Osteoblast (primary cell): ENCODE results near the gene SMARCC1. TPM values are rescaled to one million over a fixed set of nuclear protein-coding genes. Genes with fewer than 3 reads are reported as not detected.

ENCODE experiments used
- DNase-seq: peaks from one replicate; pipeline ENCODE4 v3.0.0; 2011; ENCODE audit warnings: low spot score, mixed read lengths; ENCODE audit not compliant: insufficient read length; ENCODE audit errors: missing footprints
- H2AFZ ChIP-seq: 2 replicates; pipeline ENCODE4 v1.6.0; 2011; ENCODE audit warnings: mild to moderate bottlenecking, low read length
- H3K27ac ChIP-seq: 2 replicates; pipeline ENCODE4 v1.5.1; 2011; ENCODE audit warnings: mild to moderate bottlenecking, low read depth, low read length, moderate library complexity
- H3K27me3 ChIP-seq: 2 replicates; pipeline ENCODE4 v1.6.0; 2012; ENCODE audit warnings: mild to moderate bottlenecking, control low read depth, inconsistent platforms, low read length, moderate library complexity; ENCODE audit not compliant: insufficient read depth
- H3K36me3 ChIP-seq: 2 replicates; pipeline ENCODE4 v1.5.1; 2011; ENCODE audit warnings: mild to moderate bottlenecking, low read length, control low read depth, moderate library complexity; ENCODE audit not compliant: insufficient read depth
- H3K4me1 ChIP-seq: 2 replicates; pipeline ENCODE4 v1.5.1; 2011; ENCODE audit warnings: mild to moderate bottlenecking, low read length, control low read depth, moderate library complexity; ENCODE audit not compliant: insufficient read depth
- H3K4me2 ChIP-seq: 2 replicates; pipeline ENCODE4 v1.6.0; 2011; ENCODE audit warnings: mild to moderate bottlenecking, low read length; ENCODE audit not compliant: insufficient read depth
- H3K4me3 ChIP-seq: fragments of 200-600 bp; sonication (generic); 3 replicates; pipeline ENCODE4 v1.5.1; 2012; ENCODE audit warnings: mild to moderate bottlenecking, low read length, inconsistent platforms; ENCODE audit not compliant: insufficient read depth
- H3K79me2 ChIP-seq: 2 replicates; pipeline ENCODE4 v1.6.0; 2012; ENCODE audit warnings: mild to moderate bottlenecking, low read length, control low read depth, inconsistent platforms; ENCODE audit not compliant: insufficient read depth
- H3K9me3 ChIP-seq: 2 replicates; pipeline ENCODE4 v1.5.1; 2011; ENCODE audit warnings: low read depth, low read length, control low read depth
- H4K20me1 ChIP-seq: 2 replicates; pipeline ENCODE4 v1.6.0; 2012; ENCODE audit warnings: mild to moderate bottlenecking, low read length, control low read depth; ENCODE audit not compliant: insufficient read depth
- CTCF ChIP-seq: IDR thresholded peaks from 2 replicates; pipeline ENCODE4 v1.5.1; 2011; ENCODE audit warnings: mild to moderate bottlenecking, low read depth, low read length, moderate library complexity; ENCODE audit errors: extremely low read depth
- total RNA-seq: library from RNA; depleted of rRNA; stranded (reverse); fragments of >200 nt; gene quantifications from 2 replicates; pipeline ENCODE4 v1.2.3, GENCODE V29; 2012

Gene SMARCC1
- total RNA-seq, 1 donor = 46.7 TPM

GRCh38 chr3:47802734-47803479, 21.2 kb upstream of the SMARCC1 start, which contains the start of gene DHX30:
DHX30 (plus strand) TSS chr3:47803138; CDS start chr3:47810684, 7,546 bp downstream.
- H4K20me1 ChIP-seq = no peaks in the 10 kb centered on the region
- peak; percentile 98 for DNase-seq
- no peak for TF ChIP-seq CTCF

GRCh38 chr3:47799733-47800132, 18.0 kb upstream of the SMARCC1 start:
- no peak overlapping the region for H3K4me3 ChIP-seq
- H3K36me3 ChIP-seq = no peaks in the 10 kb centered on the region
- no peak for DNase-seq
- peaks cover 14% of the 10 kb centered on the region for H3K79me2 ChIP-seq
- no peak overlapping the region for H3K4me2 ChIP-seq
- TF ChIP-seq CTCF = peak; percentile 47
- H4K20me1 ChIP-seq = no peaks in the 10 kb centered on the region
- no peak overlapping the region for H3K27ac ChIP-seq
- no peaks in the 10 kb centered on the region for H3K27me3 ChIP-seq
- no peak overlapping the region for H2AFZ ChIP-seq
- no peaks in the 10 kb centered on the region for H3K9me3 ChIP-seq
- peaks cover 15% of the 10 kb centered on the region for H3K4me1 ChIP-seq

More at GRCh38 chr3:47802734-47803479, 21.2 kb upstream of the SMARCC1 start, which contains the start of gene DHX30:
- H2AFZ ChIP-seq = peak within 1 kb of the TSS; percentile 97
- H3K27ac ChIP-seq = peak within 1 kb of the TSS; percentile 89
- H3K4me3 ChIP-seq = peak within 1 kb of the TSS; percentile 84
- peaks cover 2% of the 10 kb centered on the region for H3K36me3 ChIP-seq
- no peaks in the 10 kb centered on the region for H3K27me3 ChIP-seq
- peaks cover 15% of the 10 kb centered on the region for H3K4me1 ChIP-seq
- H3K9me3 ChIP-seq = no peaks in the 10 kb centered on the region
- peaks cover 24% of the 10 kb centered on the region for H3K79me2 ChIP-seq
- H3K4me2 ChIP-seq = peak within 1 kb of the TSS; percentile 96

GRCh38 chr3:47794544-47794943, 12.9 kb upstream of the SMARCC1 start:
- no peaks in the 10 kb centered on the region for H3K27me3 ChIP-seq
- no peak for TF ChIP-seq CTCF
- no peak overlapping the region for H3K27ac ChIP-seq
- no peak overlapping the region for H2AFZ ChIP-seq
- no peak overlapping the region for H3K4me3 ChIP-seq
- DNase-seq = no peak
- no peaks in the 10 kb centered on the region for H3K9me3 ChIP-seq
- no peaks in the 10 kb centered on the region for H3K36me3 ChIP-seq
- no peaks in the 10 kb centered on the region for H3K4me1 ChIP-seq
- no peaks in the 10 kb centered on the region for H4K20me1 ChIP-seq
- no peak overlapping the region for H3K4me2 ChIP-seq
- H3K79me2 ChIP-seq = no peaks in the 10 kb centered on the region

- no peak for TF ChIP-seq CTCF
- H3K4me1 ChIP-seq = no peaks in the 10 kb centered on the region
These were observed 11.0 kb upstream of the SMARCC1 start for GRCh38 chr3:47792699-47793098.

More at GRCh38 chr3:47792699-47793098, 11.0 kb upstream of the SMARCC1 start:
- H3K4me2 ChIP-seq = no peak overlapping the region
- H3K4me3 ChIP-seq = no peak overlapping the region
- H3K27me3 ChIP-seq = no peaks in the 10 kb centered on the region
- H2AFZ ChIP-seq = no peak overlapping the region
- H3K79me2 ChIP-seq = no peaks in the 10 kb centered on the region
- H3K36me3 ChIP-seq = no peaks in the 10 kb centered on the region
- no peaks in the 10 kb centered on the region for H3K9me3 ChIP-seq
- H3K27ac ChIP-seq = no peak overlapping the region
- H4K20me1 ChIP-seq = no peaks in the 10 kb centered on the region
- no peak for DNase-seq
